HG03280 (cell line): ENCODE data around the gene CR1L.
"Not testable (repeated sequence)": the region's sequence is repeated elsewhere in the genome, so short reads cannot be mapped to it uniquely, and the experiment has no call there.

Experiments
- ATAC-seq: cut with Tn5 transposase; IDR thresholded peaks from one replicate; pipeline ENCODE4 v1.9.1; 2021; ENCODE audit warnings: mild to moderate bottlenecking, moderate library complexity; ENCODE audit not compliant: unreplicated experiment

CR1L gene

DNA sequence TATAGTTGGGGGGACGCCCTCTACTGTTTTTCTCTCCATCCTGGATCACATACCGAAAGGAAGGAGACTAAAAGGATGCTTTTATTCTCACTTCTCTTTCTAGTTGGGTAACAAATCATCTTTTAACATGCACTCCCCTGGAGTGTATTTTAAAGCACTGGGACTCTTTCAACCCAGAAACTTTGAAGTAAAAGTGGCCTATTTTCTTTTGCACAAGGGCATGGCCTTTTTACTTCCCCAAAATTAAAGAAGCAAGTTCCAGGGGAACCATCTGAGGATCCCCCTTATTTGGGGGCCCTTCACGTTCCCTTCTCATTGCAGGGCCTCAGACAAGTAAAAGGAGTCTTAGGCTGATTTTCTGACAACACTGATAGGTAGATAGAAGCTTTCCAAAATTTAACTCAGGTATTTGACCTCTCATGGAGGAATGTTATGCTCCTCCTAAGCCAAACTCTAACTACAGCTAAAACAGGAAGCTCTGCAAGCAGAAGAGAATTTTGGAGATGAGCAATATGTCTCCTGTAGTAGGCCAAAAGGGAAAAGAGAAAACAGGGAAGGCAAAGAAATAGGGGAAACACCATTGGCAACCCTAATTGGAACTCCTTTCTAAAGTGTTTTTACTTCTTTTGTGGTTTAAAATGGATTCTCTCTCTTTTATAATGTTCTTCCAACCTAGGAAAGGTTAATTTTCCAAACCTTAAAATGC is 98.1 kb downstream of the CR1L start:
- no peak for ATAC-seq

DNA sequence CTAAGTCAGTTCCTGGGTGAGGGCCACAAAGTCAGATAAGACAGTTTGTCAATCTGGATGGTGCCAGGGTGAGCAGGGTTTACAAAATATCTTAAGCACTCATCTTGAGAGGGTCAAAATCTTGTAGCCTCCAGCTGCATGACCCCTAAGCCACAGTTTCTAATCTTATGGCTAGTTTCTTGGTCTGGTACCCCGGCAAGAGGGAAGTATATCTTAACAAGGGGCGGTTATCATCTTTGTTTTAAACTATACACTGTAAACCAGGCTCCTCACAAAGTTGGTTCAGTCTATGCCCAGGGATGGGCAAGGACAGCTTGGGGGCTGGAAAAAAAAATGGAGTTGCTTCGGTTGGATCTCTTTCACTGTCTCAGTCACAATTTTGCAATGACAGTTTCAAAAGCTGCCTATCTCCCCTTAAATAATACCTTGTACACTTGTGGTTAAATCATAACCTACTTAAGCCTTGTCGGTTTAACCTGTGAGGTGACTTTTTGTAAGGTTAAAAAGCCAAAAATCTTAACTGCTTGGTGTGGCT is 99.1 kb downstream of the CR1L start:
- ATAC-seq: no peak

DNA sequence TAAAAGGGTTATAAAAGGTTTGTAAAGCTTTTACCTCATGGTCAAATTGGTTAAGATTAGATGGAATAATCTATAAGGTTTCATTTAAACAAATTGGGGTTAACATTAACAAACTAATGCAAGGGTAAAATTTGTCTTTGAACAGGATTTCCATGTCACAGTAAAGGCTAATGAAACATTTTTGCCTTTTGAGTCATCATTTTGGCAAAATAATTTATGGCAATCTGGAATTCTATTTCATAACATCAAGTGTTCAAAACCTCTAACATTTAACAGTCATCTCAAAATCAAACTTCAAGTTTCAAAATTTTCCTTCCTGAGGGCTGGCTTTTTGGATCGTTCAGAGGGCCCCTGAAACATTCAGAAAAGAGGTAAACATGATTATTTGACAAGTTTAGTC is 100.4 kb downstream of the CR1L start:
- ATAC-seq: no peak

DNA sequence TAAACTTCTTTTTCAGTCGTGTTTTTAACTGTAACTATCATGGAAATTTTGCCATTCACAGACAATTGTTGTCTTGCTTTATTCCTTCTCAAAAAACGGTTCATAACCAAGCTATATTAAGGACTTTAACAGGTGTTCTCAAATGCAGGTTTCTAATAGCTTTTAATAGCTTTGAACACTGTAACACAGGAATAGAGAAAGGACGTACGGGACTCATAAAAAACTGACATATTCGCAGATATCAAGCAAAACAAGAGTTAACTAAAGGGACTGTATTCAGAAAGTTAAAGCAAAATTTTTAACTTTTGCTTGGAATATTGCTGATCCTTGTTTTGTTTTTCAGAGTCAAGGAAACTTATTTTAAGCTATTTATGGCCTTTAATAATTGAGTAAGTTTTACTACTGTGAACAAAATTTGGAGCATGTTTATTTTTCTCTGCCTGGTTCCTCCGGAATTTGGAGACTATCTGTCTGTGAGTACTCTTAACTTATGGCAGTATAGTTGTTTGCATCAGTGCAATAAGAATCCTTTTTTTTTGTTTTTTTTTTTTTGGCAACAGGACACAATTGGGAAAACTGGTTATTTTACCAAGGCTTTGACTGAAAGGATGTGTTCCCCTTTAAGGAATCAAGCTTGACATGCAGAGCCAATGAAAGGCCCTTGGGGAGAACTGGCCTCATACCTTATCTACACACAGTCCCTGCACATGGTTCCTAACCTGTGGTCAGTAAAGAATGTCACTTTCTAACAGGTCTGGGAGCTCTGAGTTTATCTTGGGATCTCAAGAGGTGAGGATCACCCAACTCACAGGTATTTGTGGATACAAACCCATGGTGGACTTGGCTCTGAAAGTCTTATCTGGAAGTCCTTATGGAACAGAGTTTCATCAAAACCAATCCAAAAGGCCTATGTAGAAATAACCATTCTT is 101.2 kb downstream of the CR1L start:
- ATAC-seq: no peak

DNA sequence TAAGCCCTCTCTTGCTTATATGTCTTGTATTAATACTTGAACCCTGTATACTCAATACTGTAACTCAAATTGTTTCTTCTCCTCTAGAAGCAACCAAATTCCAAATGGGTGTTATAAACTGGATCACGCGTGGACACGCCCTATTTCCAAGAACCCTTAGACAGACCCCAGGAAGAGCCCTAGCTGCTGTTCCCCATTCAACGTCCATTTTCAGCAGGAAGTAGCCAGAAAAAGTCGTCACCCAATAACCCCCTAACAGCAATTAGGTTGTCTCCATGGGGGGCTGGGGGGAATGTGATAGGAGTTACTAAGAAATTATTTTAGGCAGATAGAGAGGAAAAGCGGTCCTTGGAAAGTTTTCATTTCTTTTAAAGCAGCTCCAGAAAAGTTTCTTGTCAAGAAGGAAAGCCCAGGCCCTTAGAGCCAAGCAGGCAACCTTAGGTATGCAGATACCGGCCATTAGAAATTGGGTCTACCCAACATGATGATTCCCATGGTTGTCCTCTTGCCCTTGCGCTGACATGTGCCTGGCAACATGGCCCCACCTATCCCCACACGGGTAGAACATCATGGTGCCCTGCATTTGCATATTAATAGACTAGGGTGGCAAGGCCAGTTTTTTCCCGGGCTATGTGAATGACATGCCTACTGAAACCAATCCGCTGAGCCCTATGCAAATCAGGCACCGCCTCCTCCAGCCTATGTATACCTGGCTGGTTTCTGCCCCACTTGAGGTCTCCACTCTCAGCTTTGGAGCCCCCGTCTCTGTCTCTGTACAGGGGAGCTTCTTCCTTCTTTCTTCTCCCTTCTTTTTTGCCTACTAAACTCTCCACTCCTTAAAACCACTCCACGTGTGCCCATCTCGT is 102.9 kb downstream of the CR1L start:
- ATAC-seq: no peak

DNA sequence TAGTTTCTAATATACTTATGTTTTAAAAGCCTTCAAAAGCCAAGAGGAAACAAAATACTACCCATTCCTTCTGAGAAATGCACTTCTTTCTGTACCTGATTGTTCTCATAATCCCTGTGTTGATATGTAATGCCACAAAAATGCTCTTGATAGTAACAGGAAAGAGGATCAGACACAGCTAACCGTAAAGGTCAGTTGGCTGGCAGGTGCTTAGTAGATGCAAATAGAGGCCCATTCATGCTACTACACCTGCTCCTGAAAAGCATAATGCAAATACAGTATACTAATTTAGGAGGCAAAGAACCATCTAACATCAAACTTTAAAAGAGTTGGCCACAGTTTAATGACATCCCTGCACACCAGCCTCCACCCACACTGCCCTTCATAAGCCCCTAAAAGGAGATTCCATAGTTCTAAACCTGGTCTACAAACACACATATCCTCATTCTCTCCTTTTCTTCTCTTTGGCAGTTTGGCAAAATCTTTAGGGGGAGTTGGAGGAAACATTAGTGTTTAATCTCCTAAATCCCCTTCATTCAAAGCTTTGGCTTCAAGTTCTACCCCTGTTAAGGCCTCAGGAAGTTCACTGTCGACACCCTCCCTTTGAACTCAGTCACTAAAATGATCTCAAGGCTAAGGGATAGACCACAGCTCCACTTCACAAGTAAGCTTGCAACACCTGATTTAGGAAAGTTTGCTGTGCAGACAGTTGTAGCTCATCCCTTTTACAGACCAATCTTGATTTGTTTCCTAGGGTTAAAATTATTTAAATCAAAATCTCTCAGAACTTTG is 104.0 kb downstream of the CR1L start:
- no peak for ATAC-seq

DNA sequence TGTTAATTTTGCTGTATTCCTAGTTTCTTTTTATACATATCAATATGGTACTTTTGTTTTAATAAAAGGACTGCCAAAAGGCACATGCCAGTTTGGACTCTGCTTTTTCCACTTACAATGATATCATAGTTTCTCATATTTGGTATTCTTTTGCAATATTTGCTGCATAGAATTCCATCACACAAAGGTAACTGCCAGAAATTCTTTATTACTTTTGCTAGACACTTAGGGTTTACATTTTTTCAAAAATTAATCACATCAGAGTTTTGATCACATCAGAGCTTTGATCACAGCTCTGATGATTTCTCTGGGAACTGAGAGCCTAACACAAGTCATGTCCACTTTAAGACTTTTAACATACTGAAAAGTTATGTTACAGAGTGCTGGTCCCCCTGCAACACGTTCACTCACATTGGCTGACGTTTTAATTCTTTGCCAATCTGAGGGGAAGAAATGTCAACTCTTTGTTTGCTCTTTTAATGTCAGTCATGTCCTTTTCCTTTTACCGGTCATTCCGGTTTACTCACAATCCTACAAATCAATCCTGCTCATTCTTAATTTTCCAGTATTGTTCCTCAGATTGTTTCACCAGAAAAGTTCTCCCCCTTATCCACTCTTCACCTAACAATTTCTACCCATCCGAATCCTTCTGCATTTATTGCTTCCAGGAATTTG is 105.8 kb downstream of the CR1L start:
- ATAC-seq: no peak

DNA sequence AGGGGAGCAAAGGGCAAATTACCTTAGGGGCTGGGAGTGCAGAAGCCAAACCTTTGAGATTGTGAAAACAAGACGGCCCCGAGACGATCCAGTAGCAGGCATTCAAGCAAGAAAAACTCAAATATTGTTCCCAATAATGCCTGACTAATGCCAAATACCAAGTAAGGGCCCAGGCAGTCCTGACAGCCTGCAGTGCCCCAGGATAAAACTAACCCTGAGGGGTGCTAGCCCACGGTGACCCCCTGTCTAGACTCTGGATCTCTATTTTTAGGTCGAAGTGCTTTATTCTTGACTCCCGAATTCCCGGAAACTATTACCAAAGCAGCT is 106.5 kb downstream of the CR1L start:
- ATAC-seq: not testable (repeated sequence)

GRCh38 chr1:207751790-207752455 is 107.0 kb downstream of the CR1L start, which contains the start of gene CD46:
Gene CD46 (plus strand): TSS chr1:207752054. CDS start chr1:207752213, 159 bp downstream.
- peak; percentile 97 for ATAC-seq

DNA sequence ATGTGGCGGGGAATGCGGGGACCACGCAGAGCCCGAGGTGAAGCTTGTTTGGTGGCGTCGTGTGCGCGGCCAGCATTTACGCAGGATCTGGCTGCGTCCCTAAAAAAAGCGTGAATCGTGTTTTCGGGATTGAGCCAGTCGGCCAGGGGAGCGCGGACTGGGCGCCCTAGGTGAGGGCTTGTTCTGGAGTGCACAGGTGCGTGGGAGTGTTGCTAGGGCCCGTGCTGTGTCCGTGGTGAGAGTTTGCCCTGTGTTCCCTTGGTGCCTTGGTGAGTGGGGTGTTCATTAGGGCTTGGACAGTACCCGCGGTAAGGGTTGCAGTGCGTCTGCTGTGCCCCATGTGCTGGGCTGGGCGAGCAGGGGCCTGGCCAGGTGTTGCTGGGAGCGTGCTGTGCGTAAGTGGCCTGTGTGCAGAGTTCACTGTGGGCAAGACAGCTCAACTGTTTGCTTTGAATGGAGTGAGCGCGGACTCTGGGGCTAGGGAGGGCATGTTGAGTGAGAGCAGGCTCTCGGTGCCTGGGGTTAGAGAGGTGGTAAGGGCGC is 107.6 kb downstream of the CR1L start:
- peak; percentile 36 for ATAC-seq

DNA sequence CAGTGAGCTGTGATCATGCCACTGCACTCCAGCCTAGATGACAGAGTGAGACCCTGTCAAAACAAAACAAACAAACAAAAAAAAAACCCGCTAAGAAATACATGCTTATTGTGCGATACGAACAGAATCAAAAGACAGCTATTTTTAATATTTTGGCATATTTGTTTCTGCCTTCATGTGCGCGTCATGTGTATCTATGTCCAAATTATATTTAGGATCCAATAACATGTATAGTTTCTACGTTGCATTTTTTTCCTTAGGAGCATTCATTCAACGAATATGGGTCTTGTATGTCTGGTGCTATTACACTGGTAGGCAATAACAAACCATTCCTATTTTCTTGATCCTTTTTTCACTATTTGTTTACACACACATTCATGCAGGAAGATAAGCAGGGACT is 108.7 kb downstream of the CR1L start:
- ATAC-seq: no peak

DNA sequence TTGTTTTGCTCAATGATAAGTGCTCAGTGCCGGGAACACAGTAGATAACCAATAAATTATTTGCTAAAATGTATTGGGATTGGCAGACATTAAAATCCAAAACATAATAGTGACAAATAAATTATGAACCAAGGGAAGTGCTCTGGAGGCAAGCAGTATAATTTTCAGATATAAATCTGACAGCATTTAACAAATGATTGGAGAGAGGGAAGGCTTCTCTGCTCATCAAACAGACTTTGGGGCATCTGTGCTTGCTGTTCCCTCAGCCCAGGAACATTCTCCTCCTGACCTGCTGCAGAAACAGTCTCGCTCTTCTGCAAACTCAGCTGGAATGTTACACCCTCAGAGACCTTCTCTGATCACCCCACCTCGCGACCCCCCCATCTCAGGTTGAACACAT is 109.1 kb downstream of the CR1L start:
- no peak for ATAC-seq

GRCh38 chr1:207754974-207755700 is 110.2 kb downstream of the CR1L start:
- ATAC-seq: no peak

DNA sequence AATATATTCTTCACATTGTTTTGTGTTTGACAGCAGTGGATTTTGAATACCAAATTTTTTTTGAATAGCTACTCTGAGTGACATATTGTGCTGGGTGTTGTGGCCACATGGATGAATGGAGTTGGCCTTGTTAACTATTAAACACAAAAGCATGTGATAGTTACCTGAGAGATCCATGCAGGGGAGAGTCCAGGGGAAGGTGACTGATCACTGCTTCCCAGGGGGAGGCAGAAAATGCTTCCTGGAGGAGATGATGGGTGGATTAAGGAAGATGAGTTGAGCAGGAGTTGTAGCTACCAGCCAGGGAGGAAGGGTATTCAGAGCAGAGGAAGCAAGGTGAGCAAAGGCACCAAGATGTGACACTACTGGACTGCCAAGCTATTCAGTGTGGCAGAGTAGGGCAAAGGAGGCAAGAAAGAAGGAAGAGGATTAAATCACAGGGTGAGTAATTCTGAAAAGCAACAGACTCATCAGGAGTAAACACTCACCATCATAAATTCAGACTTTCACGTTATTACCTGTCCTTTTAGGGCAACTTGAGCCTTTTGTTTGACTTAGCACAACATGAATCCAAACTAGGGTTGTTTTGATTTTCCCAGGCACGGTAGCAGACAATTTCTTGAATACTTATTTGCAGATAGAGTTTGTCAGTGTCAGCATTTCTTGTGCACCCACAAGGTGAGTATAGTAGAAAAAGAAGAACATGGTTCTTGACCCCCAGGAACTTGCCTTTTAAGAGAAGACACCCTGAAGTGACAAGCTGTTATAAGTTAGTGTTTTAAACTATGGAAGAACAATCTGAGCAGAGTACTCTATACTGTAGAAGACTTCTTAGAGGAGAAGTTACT is 111.1 kb downstream of the CR1L start:
- ATAC-seq: no peak

DNA sequence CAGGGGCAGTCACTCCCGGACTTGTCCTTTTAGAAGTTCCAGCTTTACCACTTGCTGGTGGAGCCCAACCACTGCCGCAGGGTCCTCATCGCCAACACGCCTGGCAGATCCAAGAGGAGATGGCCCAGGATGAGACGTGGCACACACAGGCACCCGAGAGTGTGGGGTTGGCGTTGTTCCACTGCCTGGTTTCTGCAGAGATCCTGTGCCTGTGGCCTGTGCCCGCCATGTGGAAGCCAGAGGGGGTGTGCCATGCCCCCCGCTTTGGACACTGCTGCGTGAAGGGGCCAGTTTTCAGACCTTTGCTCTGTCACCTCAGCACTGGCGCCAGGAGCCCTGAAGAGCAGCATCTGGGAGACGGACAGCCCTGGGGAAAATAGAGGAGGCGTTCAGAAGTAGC is 117.7 kb downstream of the CR1L start:
- ATAC-seq: no peak

GRCh38 chr1:207763091-207763490 is 118.2 kb downstream of the CR1L start:
- ATAC-seq: no peak

GRCh38 chr1:207763972-207764371 is 119.0 kb downstream of the CR1L start:
- no peak for ATAC-seq
